GM12865 (cell line): ENCODE measurements around the gene SAMD7.

Experiments
- DNase-seq: peaks from one replicate; pipeline ENCODE4 v3.0.0; 2010; ENCODE audit warnings: low read depth
- H3K4me3 ChIP-seq: 2 replicates; pipeline ENCODE4 v1.5.1; 2011; ENCODE audit warnings: mild to moderate bottlenecking, low read depth, low read length, control low read depth
- TF ChIP-seq, protein P1 (sequence below): IDR thresholded peaks from 2 replicates; pipeline ENCODE4 v1.5.1; 2011; ENCODE audit warnings: low read length, control low read depth, low read depth, inconsistent platforms; ENCODE audit not compliant: insufficient read depth; ENCODE audit errors: missing control alignments

Gene SAMD7

DNA sequence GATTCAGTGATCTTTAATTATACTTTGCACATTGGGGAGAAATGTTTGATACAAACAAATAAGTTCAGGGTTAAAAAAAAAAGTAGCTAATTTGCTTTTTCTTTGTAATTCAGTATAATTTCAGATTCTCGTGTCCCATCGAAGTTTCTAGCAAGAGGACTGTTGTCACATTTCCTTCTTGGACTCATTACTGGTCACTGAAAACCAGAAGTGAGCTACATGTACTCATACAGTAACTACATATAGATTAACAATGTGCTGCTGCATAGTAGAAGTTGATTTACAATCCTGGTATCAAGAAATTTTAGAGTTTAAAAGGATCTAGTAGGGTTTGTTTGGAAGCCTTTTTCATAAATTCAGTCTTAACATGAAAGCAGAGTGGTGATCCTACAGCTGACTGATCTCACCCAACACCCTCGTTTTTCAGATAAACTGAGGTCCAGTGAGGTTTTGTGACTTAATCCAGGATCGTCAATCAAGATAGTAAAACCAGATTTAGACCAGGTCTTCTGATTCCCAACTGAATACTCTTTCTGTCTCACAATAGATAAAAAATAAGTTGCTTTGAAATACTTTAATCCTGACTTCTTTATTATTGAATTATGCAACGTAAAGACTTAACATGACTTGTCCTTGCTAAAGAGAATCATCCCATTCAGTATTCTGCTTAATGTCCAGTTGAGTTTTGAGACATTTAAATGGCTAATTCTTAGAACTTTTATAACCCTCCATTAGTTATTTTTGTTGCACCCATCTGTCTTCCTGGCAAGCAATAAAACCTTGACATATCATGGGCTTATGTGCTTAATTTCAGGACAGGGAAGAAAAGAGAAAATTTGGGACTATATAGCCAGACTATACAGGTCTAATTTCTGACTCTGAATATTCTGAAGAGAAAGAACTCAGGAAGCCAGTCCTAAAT, 58.1 kb downstream of the SAMD7 start:
- H3K4me3 ChIP-seq = peak overlapping the region; percentile 90; the same call in 1 of the 2 replicates
- TF ChIP-seq, protein P1, sequence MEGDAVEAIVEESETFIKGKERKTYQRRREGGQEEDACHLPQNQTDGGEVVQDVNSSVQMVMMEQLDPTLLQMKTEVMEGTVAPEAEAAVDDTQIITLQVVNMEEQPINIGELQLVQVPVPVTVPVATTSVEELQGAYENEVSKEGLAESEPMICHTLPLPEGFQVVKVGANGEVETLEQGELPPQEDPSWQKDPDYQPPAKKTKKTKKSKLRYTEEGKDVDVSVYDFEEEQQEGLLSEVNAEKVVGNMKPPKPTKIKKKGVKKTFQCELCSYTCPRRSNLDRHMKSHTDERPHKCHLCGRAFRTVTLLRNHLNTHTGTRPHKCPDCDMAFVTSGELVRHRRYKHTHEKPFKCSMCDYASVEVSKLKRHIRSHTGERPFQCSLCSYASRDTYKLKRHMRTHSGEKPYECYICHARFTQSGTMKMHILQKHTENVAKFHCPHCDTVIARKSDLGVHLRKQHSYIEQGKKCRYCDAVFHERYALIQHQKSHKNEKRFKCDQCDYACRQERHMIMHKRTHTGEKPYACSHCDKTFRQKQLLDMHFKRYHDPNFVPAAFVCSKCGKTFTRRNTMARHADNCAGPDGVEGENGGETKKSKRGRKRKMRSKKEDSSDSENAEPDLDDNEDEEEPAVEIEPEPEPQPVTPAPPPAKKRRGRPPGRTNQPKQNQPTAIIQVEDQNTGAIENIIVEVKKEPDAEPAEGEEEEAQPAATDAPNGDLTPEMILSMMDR = no peak
- no peak for DNase-seq

DNA sequence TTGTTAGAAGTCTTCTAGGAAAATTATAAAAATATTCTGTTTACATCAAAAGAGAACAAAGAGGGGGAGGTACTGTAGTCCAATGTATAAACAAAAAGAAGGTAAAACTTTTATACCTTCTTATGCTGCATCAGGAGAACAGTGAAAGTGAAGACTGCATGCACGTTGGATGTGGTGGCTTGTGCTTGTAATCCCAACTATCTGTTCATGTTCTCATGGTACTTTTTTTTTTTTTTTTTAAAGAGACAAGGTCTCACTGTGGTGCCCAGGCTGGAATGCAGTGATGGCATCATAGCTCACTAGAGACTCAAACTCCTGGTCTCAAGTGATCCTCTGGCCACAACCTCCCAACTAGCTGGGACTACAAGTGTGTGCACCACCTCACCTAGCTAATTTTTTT, 59.5 kb downstream of the SAMD7 start:
- TF ChIP-seq, protein P1 = no peak
- DNase-seq = no peak
- no peak overlapping the region for H3K4me3 ChIP-seq

DNA sequence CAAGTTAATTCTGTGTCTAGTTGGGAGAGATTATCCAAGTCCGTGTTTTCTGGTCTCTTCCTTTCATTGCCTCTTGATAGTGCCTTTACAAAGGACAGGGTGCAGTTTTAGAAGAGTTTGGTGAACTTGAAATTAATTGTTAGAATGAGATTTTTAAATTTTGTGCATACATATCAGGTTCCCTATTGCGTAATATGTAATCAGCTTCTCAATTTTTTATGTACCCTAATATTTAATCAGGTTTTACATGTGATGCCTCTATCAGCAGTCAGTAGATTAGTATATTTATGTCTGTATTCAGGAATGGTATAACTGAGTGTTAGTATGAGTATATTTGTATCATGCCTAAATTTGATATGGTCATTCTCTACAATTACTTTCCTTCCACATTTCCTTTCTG, 60.1 kb downstream of the SAMD7 start:
- H3K4me3 ChIP-seq = no peak overlapping the region
- no peak for DNase-seq
- TF ChIP-seq, protein P1 = no peak

DNA sequence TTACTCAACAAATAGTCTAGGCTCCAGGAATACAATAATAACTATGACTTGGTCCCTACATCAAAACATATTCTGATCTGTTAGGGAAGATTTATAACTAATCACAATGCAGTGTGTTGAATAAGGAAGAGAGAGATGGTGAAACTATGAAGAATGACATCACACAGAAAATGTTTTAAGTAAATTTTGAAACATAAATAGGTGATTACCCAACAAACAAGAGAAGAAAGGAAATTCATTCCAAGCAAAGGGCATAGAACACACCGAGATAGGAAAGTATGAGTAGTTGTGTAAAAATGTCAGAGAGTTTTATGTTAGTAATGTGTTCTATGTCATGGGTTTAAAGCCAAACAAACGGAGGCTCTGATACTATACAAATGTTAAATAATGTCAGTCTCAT, 68.7 kb downstream of the SAMD7 start:
- no peak overlapping the region for H3K4me3 ChIP-seq
- no peak for DNase-seq
- TF ChIP-seq, protein P1 = no peak

DNA sequence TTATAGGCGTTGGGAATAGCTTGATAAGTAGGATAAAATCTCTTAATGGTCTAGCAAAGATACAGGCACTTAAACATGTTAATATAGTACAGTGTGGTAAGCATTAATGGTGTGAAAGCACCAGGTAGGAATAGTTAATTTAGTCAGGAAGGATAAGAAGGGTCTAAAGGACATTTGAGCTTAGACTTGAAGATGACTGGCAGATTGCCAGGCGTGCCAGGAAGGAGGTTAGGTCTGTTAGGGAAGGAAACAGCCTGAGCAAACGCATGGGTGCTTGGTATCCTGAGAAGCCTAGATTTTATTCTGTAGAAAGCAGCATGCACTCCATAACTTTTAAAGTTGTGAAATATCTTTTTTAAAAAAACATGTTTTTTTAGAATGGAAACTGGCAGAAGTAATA, 72.9 kb downstream of the SAMD7 start:
- no peak overlapping the region for H3K4me3 ChIP-seq
- DNase-seq = no peak
- TF ChIP-seq, protein P1 = no peak
